Erythroblast (primary cell): Measurements from ENCODE around the gene SLC9A1.

Experiments used
- GATA1 ChIP-seq: IDR thresholded peaks from 2 replicates; pipeline ENCODE4 v1.6.1; 2011; ENCODE audit warnings: low read depth, mild to moderate bottlenecking, control low read depth, low read length, moderate library complexity
- POLR2A ChIP-seq: IDR thresholded peaks from 2 replicates; pipeline ENCODE4 v1.6.1; 2011; ENCODE audit warnings: mild to moderate bottlenecking, low read length

DNA sequence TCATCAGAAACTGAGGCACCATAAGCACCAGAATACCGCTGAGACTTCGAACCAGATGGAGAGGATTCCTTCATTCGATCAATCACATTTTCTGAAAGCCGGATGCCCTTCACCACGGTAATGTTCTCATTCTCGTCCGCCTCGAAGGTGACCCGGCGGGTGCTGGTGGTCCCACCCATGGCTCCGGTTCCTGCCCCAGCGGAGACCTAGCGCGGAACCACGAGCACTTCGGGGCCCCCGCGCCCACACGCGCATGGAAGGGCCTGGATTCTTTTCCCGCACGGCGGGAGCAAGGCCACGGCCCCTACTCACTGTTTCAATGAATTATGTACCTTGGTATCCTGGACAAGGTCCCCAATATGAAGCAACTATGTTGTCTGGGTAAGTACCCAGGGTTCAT is 46.4 kb upstream of the SLC9A1 start:
- no peak for TF ChIP-seq POLR2A
- TF ChIP-seq GATA1: no peak
